A673 (cell line): ENCODE results near the gene CHST15. TPM values are rescaled to one million over a fixed set of nuclear protein-coding genes. Genes with fewer than 3 reads are reported as not detected.
A peak's percentile ranks its signal among the peaks of the same experiment; 100 is the strongest.

Experiments
- BruUV-seq: library from RNA; stranded (reverse); fragments of 400-500 nt; replicated peaks from 2 replicates; lab custom pipeline; 2021; lab: Mats Ljungman, UMichigan
- CTCF ChIA-PET: fragments of 300-600 bp; sonication (Branson Sonifier 250); formaldehyde crosslinking; loops from one replicate; lab custom pipeline; 2022; ENCODE audit warnings: antibody characterized with exemption; lab: Charles Lee
- POLR2A ChIA-PET: fragments of 300-600 bp; sonication (Branson Sonifier 250); formaldehyde crosslinking; loops from one replicate; lab custom pipeline; 2022; ENCODE audit warnings: antibody characterized with exemption; ENCODE audit not compliant: low non-redundant PET; lab: Charles Lee
- DNase-seq: peaks from one replicate; pipeline ENCODE4 v3.0.0-alpha.2; 2015; ENCODE audit warnings: low spot score
- H3K27ac ChIP-seq: fragments of 200-600 bp; sonication (generic); 2 replicates; pipeline ENCODE4 v1.5.1; 2016; ENCODE audit warnings: mixed run types, low read depth, mild to moderate bottlenecking, mixed read lengths, antibody characterized with exemption, low read length; ENCODE audit not compliant: poor library complexity, severe bottlenecking
- H3K27me3 ChIP-seq: fragments of 200-600 bp; sonication (generic); replicated peaks from 2 replicates; pipeline ENCODE4 v1.6.1; 2017; ENCODE audit warnings: mixed run types, low read depth, mild to moderate bottlenecking, mixed read lengths, antibody characterized with exemption, low read length; ENCODE audit not compliant: insufficient read depth, poor library complexity
- H3K36me3 ChIP-seq: fragments of 200-600 bp; sonication (generic); 2 replicates; pipeline ENCODE4 v1.6.1; 2016; ENCODE audit warnings: mixed run types, mild to moderate bottlenecking, mixed read lengths, antibody characterized with exemption, low read length; ENCODE audit not compliant: insufficient read depth, poor library complexity, severe bottlenecking
- H3K4me1 ChIP-seq: fragments of 200-600 bp; sonication (generic); 2 replicates; pipeline ENCODE4 v1.6.1; 2017; ENCODE audit warnings: mixed run types, mild to moderate bottlenecking, mixed read lengths, antibody characterized with exemption, low read length; ENCODE audit not compliant: insufficient read depth, poor library complexity, severe bottlenecking
- H3K4me3 ChIP-seq: fragments of 200-600 bp; sonication (generic); 2 replicates; pipeline ENCODE4 v1.5.1; 2016; ENCODE audit warnings: low read depth, mixed run types, mild to moderate bottlenecking, mixed read lengths, low read length; ENCODE audit not compliant: poor library complexity, severe bottlenecking
- H3K9me3 ChIP-seq: fragments of 200-600 bp; sonication (generic); 2 replicates; pipeline ENCODE4 v1.6.1; 2016; ENCODE audit warnings: mixed run types, low read depth, mild to moderate bottlenecking, mixed read lengths, antibody characterized with exemption, low read length; ENCODE audit not compliant: poor library complexity, severe bottlenecking
- CTCF ChIP-seq: fragments of 300-800, 200-600 bp; sonication (generic); conservative IDR thresholded peaks from 2 replicates; pipeline ENCODE4 v1.5.1; 2017; ENCODE audit warnings: low read depth, mild to moderate bottlenecking, antibody characterized with exemption, low read length, moderate library complexity, mixed read lengths
- EZH2 ChIP-seq: fragments of 200-600 bp; sonication (generic); IDR thresholded peaks from 2 replicates; pipeline ENCODE4 v1.6.1; 2017; ENCODE audit warnings: borderline replicate concordance, low read depth, mild to moderate bottlenecking, mixed read lengths, antibody characterized with exemption, low read length; ENCODE audit not compliant: poor library complexity, severe bottlenecking
- intact Hi-C: fragments of 100-400 bp; cut with micrococcal nuclease; formaldehyde crosslinking; loops from one replicate; pipeline ENCODE4 v1.10.0; 2022; ENCODE audit not compliant: unreplicated experiment
- total RNA-seq: library from RNA; stranded (reverse); gene quantifications from 2 replicates; pipeline ENCODE4 v1.2.3, GENCODE V29; 2021

The CHST15 gene
- total RNA-seq, 1 experiment from 2014 or later, result 1.7 TPM

GRCh38 chr10:124005991-124006392 is 87.4 kb downstream of the CHST15 start:
- POLR2A ChIA-PET, result no interaction called here

GRCh38 chr10:124005091-124005490 is 88.3 kb downstream of the CHST15 start:
- no peak overlapping the region for H3K27ac ChIP-seq
- TF ChIP-seq CTCF (no peak), EZH2 (no peak)
- intact Hi-C loops, result no loop called here
- H3K36me3 ChIP-seq, result no peaks in the 10 kb centered on the region
- H3K4me1 ChIP-seq, result peaks cover 7% of the 10 kb centered on the region
- ChIA-PET CTCF (no interaction called here), POLR2A (no interaction called here)
- H3K4me3 ChIP-seq, result no peak overlapping the region
- no TSS peak for BruUV-seq
- DNase-seq, result no peak
- H3K27me3 ChIP-seq, result no peaks in the 10 kb centered on the region
- H3K9me3 ChIP-seq, result no peaks in the 10 kb centered on the region

More at GRCh38 chr10:124005991-124006392, 87.4 kb downstream of the CHST15 start:
- no peaks in the 10 kb centered on the region for H3K27me3 ChIP-seq
- no peaks in the 10 kb centered on the region for H3K36me3 ChIP-seq
- CTCF ChIA-PET, result no interaction called here
- H3K4me1 ChIP-seq, result peaks cover 7% of the 10 kb centered on the region
- no peaks in the 10 kb centered on the region for H3K9me3 ChIP-seq
- BruUV-seq, result no TSS peak
- peak; percentile 42 for DNase-seq
- no peak overlapping the region for H3K27ac ChIP-seq
- no peak overlapping the region for H3K4me3 ChIP-seq
- intact Hi-C loops, result no loop called here
- TF ChIP-seq CTCF (no peak), EZH2 (no peak)

- Histone ChIP-seq H3K4me3 (no peak overlapping the region), H3K27ac (no peak overlapping the region), H3K27me3 (no peaks in the 10 kb centered on the region), H3K4me1 (peaks cover 7% of the 10 kb centered on the region), H3K36me3 (no peaks in the 10 kb centered on the region), H3K9me3 (no peaks in the 10 kb centered on the region)
- no TSS peak for BruUV-seq
- no peak for DNase-seq
- ChIA-PET CTCF (no interaction called here), POLR2A (no interaction called here)
- TF ChIP-seq EZH2, result no peak
- TF ChIP-seq CTCF, result no peak
- intact Hi-C loops, result no loop called here
Measured at GRCh38 chr10:124004663-124005004, 88.8 kb downstream of the CHST15 start.
